ENCODE results near the gene DDX31.

Gene DDX31

DNA sequence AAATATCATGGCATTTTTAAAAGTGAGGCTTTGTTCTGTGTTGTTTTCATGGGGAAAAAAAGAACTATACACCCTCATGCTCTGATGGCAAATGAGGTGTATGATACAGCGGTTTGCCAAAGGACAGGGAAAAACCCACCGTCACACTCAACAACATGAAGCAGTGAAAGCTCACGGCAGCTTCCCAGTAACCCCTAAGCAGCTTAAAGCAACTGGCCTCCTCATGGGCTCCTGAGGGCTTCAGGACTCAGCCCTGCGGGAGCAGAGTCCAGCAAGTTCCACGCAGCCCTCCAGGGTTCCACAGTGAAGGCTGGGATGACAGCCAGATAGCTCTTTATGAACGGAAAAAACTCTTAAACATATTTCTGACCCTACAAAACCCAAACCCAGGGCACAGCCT, 74.5 kb downstream of the DDX31 start:
- DNase-seq (ENCODE audit: low read depth in 2 of 2) = no peak

DNA sequence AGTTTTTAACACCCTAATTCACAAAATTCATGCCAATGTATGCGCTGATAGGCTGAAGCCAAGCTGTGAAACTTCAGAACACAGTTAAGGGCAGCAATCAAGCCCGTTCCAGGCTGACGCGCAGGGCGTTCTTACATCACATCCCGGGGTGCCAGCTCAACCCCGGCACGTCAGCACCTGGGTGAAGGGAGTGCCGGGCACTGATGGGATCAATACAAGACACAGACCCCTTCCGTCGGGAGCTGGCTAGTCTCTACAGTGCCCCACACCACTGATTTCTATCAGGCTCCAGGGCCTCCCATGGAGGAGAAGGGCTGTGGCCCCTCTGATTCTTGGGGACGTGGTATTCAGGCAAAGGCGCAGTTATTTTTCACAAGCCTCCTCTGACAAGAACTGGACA, 75.4 kb downstream of the DDX31 start:
- DNase-seq (ENCODE audit: low read depth in 2 of 2) = no peak

DNA sequence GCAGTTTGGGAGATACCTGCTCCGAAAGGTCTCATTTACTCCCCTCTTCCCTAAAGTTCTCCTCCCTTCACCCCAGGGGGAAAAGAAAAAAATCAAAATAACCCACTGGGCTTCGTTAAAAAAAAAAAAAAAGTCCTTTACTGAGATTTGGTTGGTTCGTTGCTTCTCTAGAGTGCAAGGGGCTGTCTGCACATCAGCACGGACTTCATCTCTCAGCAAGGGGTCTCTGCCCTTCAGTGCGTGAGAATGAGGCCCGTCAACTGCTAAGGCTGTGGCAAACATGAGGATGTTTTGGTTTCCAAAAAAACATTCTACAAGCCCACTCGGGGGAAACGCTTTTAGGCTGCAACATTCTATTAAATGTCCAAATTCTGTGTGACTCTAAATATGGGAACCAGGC, 77.3 kb downstream of the DDX31 start:
- DNase-seq (ENCODE audit: low read depth in 2 of 2) = no peak

DNA sequence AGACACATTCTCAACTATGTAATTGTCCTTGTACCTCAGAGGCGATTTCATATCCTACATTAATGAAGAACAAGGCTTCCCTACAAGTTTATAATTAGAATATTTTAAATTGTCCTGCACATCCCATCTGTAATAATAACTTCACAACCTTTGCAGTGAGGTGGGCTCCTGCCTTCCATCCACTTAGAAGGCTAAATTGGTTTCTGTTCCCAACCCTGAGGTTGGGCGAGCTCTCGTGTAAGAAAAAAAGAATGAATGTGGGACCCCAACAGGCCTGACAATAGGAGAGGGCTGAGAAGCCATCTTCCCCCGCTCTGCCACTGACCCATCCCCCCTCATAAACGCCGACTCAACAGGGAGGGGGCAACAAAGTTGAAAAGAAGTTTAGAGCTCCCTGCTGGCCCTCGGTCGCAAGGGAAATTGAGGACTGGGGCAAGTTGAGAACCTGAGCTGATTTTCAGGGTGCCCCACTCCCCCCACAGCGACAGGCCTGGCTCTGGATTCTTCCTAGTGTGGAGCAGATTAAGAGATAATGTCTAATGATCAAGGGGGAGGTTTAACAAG, 78.0 kb downstream of the DDX31 start:
- no peak for DNase-seq (ENCODE audit: low read depth in 2 of 2)

DNA sequence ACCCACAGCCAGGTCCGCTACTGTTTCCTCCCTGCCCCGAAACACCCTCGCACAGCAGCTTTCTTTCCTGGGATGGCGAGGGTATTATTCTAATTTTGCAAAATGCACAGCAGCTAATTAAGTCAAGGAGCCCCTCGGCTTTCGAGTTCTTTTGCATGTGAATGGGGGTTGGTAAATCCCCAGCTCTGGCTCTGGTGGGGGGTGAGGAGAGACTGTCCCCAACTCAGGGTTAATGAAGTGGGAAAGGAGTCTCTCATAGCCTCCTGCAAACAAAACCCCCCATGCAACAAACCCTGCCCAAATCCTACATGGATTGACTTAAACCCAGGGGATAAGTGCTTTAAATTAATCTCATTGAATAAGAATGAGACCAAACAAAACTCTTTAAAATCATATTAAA, 78.5 kb downstream of the DDX31 start:
- no peak for DNase-seq (ENCODE audit: low read depth in 2 of 2)

DNA sequence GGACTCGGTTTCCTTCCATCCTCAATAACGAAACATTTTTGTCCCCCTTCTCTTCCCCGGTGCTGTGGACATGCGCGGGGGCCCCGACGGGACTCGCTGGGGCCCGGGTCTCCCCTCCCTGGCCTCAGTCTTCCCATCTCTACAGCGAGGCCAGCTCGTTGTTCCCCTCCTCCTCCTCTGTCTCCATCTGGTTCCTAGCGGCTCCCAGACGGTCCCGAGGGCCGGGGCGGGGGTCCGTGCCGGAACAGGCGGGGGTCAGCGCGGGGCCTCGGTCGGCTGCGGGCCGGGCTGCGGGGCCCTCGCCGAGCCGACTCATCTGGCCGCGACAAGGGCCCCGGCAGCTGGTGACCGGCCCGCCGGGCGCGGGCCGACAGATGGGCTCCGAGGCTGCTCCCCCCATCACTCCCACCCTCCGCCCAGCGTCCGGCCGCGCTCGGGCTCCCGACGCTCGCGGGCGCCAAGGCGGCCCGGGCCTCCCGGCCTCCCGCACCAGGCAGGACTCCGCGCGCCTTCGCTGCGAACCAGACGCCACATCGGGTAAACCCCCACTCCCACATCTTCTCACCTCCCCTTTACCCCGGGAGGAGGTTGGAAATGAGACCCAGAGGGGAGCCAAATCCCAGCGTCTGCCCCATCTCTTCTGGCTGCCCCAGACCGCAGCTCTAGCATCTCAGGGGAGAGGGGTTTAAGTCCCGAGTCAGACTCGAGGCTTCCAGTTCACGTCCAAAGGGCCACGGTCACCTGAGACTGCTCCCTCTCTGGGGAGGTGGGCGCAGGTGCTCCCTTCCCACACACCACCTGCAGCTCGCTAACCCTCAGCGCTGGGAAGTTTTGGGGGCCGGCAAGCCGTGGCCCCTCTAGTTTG, 79.2 kb downstream of the DDX31 start:
- no peak for DNase-seq (ENCODE audit: low read depth in 2 of 2)

DNA sequence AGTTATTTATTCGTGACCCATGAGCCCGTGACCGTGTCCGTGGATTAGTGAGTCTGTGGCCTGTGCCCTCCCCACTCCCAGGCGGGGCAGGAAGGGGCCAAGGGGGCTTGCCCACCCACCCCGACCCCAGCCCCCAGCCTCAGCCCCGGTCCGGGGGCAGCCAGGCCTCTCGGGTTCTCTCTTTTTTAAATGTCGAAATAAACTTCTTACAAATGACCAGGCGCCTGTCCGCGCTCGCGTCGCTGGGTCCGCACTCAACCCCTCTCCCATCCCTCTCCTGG, 79.8 kb downstream of the DDX31 start:
- DNase-seq (ENCODE audit: low read depth in 2 of 2) = no peak

DNA sequence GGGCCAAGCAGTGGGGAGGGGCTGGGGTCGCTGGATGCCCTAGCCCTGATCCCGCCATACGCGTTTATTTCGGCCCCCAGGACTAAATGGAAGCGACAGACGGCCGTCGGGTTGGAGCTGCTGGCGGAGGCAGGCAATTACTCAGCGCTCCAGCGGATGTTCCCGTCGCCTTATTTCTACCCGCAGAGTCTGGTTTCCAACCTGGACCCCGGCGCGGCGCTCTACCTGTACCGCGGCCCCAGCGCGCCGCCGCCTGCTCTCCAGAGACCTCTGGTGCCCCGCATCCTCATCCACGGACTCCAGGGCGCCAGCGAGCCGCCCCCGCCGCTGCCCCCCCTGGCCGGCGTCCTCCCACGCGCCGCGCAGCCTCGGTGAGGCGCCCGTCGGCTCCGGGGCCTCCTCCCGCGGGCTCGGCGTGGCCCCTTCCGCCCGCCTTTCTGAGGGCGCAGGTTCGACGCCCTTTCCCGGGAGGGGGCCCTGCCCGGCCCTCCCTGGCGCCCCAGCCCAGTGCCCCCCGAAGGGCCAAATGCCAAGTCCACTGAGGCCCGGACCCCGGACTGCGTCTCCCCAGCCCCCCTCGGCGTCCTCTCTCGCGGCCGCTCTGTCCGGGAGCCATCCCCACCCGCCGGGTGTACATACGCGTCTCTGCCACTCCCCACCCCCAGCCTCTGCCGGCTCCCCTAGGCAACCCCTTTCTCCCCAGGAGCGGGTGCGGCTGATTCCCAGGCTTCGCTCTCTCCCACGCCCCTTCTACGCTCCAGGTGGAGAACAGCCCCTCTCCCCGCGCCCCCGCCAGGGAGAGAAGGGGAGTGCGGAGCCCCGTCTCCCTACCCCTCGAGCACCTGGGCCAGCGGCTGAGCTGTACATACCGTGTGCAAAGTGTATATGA, 80.4 kb downstream of the DDX31 start:
- DNase-seq (ENCODE audit: low read depth in 2 of 2) = no peak

DNA sequence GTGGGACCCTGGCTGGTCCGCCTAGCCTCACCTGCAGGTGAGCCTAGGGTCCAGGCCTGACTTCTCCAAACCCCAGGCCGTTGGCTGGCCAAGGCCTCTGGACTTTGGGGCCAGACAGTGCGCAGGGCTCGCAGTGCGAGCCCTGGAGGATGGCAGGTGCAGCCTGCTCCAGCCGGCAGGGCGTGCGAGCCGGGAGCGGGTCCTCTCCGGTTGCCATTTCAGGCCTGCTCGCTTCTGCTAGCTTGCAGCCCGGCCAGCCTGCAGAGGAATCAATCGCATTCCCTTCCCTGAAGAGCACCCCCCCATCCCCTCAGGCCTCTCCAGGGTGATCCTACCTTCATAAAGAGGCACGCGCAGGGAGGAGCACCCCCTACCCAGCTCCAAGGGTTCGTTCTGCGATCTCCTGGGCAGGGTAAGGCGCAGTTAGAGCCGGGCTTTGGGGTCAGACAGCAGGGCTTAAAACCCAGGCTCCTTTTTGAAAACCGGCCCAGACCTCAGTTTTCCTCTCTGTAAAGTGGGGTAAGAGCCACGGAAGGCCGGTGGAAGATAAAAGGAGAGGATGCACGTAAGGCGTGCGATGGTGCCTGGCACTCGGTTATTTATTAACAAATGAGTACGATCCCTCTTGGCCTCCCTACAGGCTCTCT, 81.2 kb downstream of the DDX31 start:
- DNase-seq (ENCODE audit: low read depth in 2 of 2) = no peak

DNA sequence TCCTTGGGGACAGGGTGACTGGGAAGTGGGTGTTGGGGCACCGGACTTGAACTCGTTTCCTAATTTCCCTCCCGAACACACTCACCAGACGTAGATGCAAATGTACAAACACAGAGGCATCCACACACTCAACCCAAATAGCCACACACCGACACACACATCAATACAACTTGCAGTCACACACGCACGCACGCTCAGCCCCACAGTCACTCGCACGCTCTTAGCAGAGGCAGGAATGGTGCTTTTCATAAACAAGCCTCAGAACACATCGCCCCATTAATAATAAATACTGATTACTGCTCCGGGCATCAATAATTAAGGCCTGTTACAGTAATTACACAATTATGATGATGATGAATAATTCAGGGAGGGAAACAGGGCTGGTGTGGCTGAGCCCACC, 81.7 kb downstream of the DDX31 start:
- DNase-seq (ENCODE audit: low read depth in 2 of 2) = no peak

DNA sequence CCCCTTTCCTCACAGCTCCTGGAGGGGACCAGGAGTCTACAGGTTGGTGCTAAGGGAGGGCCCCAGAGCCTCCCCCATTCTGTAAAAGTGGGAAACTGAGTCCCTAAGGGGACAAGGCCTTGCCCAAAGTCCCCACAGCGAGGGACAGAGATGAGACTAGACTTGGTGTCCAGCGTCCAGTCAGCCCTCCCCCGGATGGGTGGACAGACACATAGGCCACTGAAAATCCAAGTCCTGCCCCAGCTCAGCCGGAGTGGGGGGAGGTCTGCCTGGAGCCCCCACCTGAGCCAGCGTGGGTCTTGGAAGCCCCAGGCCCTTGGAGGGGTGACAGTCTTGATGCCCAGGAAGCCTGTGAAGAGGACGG, 82.2 kb downstream of the DDX31 start:
- no peak for DNase-seq (ENCODE audit: low read depth in 2 of 2)

DNA sequence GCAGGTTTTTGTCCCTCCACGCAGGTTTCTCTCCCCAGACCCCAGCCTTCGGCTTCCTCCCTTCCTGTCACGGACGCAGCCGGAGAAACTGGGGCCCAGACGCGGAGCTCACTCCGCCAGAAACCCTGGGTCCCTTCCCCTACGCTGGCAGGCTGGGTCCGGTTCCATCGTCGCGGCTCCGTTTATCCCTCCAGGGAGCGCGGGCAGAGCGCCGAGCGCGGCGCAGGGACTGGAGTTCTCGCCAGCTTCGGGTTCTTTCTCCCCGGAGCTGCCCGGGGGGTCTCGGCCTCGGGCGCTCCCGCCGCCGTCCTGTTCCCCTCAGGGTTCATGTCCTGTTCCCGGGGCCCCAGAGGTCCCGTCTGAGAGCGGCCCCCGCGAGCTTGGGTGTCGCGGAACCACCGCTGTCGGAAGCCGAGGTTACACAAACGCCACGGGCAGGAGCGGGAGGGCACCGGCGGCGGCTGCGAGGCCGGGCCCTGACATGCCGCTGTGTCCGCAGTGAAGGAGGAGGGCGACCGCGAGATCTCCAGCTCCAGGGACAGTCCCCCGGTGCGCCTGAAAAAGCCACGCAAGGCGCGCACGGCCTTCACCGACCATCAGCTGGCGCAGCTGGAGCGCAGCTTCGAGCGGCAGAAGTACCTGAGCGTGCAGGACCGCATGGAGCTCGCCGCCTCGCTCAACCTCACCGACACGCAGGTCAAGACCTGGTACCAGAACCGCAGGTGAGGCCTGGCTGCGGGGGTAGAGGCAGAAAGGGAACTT, 82.8 kb downstream of the DDX31 start:
- DNase-seq (ENCODE audit: low read depth in 2 of 2) = no peak

DNA sequence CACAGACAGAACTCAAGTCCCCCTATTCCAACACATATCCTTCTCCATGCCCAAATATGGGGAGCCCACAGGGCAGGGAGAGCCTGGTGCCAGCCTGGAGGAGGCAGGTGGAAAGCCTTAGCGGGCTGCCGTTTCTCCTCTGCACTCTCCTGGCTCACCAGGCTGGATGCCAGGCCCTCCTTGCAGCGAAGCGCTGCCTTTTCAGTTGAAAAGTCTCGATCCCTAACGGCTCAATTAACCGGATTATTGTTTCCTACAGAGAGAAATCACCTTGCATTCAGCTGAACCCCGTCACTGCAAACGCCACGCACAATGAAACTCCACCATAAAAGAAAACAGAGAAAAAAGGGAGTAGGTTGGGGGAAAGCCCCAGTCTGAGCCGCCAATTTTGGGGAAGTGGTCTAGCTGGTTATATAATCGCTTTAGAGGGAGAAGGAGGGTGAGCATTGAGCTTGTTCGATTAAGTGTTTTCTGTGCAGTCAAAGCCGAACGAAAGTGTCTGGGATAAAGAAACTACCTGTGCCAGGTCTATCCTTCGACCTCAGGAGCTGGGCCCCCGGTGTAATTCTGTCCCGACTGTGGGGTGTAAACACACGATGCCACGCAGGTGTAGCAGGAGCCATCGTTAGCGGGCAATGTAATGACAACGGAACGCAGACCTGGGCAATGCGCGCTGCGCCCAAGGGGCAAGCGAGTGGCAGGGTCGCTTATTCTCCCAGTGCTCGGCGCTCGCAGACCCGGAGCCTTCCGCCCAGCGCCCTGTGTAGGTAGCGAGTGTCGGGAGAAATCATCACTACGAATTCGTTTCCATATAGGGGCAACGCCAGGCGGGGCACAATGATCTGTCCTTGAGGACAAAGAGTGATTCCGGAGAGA, 83.6 kb downstream of the DDX31 start:
- no peak for DNase-seq (ENCODE audit: low read depth in 2 of 2)

DNA sequence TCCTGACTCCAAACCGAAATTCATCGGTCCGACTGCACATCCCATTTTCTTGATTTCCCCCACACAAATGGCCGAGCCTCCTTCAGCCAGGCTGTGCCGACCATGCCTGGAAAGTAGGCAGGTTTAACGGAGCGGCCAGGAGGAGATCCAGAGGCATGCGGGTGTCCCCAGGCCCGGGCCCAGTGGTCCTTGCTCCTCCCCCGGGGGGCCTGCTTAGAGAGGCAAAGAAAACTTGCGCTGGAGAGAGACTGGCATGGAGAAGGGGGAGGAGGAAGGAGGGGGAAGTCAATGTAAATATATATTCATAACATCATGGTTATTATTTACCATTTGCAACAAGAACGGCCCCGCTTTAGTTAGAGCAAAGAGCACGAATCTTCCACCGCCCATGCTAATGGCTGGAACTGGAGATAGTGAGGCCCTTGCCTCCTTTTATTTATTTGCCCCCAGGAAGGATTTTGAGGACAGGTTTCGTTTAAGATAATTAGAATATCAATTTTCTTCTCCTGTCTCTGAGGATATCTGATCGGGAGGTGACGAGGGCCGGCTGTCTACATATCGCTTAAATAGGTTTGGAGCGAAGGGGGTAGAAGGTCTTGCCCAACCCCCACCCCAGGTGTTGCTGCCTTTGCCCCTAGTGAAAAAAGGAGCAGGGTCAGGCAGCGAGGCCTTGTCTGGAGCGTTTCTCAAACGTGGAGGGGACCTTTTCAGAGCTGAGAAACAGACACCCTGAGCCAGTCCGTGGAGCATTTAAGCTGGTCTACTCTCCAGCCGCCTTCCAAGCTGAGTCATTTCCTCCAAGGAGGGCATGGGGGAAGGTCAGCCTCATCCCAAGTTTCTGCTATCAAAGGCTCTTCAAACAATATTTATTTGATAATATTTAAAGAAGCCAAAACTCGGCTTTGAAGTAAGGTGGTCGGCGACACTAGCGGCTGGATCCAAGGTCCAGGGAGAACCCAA, 84.9 kb downstream of the DDX31 start:
- no peak for DNase-seq (ENCODE audit: low read depth in 2 of 2)

DNA sequence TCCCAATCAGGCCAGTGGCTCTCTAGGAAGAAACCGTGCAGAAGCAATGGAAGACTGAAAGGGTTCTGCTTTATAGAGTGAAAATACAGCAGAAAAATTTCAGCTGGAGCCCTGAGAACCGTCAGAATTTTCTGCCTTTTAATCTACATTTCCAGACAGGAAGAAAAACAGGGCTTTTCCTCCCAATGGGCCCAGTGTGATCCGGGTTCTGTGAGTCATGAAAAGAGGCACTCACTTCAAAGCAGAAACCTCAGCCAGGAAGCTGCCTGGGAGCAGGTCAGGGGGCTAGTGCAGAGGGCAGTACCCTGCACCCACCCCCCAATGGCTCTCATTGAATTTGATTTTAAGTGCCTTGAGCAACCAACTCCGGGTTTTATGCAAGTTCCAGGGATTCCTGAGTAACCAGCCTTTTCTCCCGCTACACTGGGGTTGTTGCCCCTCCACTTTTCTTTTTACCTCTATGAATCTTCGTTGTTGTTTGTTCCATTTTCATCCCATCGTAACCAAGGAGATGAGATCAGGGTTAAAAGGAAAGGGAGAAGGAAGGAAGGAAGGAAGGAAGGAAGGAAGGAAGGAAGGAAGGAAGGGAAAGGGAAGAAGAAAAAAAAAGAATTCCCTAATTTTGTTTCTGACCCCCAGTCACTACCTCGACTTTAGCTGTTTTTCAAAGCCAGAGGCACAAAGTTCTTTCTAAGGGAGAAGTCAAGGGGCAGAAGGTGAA, 86.0 kb downstream of the DDX31 start:
- DNase-seq (ENCODE audit: low read depth in 2 of 2) = no peak

DNA sequence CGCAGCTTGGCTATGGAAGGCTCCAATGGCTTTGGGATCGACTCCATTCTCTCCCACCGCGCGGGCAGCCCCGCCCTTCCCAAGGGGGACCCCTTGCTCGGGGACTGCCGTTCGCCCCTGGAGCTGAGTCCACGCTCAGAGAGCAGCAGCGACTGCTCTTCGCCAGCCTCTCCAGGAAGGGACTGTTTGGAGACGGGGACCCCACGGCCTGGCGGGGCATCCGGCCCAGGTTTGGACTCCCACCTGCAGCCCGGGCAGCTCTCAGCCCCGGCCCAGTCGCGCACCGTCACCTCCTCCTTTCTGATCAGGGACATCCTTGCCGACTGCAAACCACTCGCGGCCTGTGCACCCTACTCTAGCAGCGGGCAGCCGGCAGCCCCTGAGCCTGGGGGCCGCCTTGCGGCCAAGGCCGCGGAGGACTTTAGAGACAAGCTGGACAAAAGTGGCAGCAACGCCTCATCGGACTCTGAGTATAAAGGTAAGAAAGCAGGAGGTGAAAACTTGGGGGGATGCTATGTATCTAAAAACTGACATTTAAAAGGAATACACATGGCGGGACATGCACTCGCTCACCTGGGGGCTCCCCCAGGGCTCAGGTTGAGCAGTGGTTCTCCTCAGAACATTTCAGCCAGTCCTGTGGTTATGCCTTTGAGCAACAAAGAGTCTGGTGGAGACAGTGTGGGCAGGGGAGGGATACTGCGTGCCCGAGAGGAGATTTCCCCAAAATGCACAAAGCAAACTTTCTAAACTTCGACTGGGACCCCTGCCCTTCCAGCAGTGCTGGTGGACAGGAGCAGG, 86.8 kb downstream of the DDX31 start:
- no peak for DNase-seq (ENCODE audit: low read depth in 2 of 2)

DNA sequence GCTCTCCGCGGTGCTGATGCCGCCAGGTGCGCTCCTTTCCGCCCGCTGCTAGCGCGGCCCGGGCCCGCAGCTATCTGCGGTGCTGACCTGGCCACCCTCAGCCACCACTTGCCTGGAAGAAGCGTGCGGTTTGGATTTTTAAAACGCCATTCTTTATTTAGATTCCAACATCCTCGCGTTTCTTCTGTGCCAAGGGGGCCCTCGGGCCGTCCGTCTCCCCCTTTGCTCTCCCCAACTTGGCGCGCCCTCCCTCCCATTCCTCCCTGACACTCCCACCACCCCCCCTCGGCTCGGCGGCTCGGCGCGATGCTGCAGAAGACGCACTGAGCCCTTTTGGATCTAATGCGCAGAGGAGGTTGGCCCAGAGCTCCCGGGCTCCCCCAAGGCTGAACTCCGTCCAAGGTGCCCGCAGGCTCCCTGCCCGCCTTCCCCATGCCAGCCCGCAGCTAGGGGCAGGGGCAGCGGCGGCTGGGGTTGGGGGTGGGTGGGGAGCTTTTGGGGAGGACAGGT, 87.5 kb downstream of the DDX31 start, which contains the start of gene BARHL1:
Gene BARHL1, plus strand, starts transcription at position 331 of the 510 bp plus-strand sequence. CDS start 192 bp downstream, outside the sequence.
- no peak for DNase-seq (ENCODE audit: low read depth in 2 of 2)

DNA sequence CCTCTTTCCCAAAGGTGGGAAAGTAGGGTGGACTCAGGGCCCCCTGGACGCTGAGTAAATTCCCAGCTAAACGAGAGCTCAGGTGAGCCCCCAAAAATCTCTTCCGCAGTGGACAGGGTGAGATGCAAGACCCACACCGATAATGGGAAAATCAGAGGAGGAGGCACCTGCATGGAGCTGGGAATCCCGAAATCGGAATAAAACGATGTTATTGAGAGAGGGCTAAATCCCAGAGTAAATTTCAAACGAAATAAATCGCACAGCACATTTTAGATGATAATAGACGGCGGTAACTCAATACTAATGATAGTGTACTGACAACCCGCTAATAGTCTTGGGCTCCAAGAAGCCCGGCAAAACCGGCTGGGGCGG, 90.4 kb downstream of the DDX31 start:
- DNase-seq (ENCODE audit: low read depth in 2 of 2) = no peak
